OCI-LY1 (cell line): ENCODE results near the gene CDH8.

Source experiments
- H2AFZ ChIP-seq: fragments of 200-600 bp; sonication (generic), shearing (Covaris generic); 2 replicates; pipeline ENCODE4 v1.6.0; 2014; ENCODE audit warnings: antibody characterized with exemption, mild to moderate bottlenecking, low read length
- H3F3A ChIP-seq: fragments of 200-600 bp; sonication (generic), shearing (Covaris generic); 2 replicates; pipeline ENCODE4 v1.6.0; 2014; ENCODE audit warnings: mild to moderate bottlenecking, antibody characterized with exemption, low read length, moderate library complexity; ENCODE audit not compliant: insufficient read depth
- H3K27ac ChIP-seq: fragments of 200-600 bp; sonication (generic); 2 replicates; pipeline ENCODE4 v1.5.1; 2014; ENCODE audit warnings: low read length, mixed run types, mild to moderate bottlenecking, low read depth; ENCODE audit not compliant: poor library complexity, severe bottlenecking
- H3K27me3 ChIP-seq: fragments of 200-600 bp; sonication (generic); 2 replicates; pipeline ENCODE4 v1.6.0; 2014; ENCODE audit warnings: antibody characterized with exemption, mild to moderate bottlenecking, low read length, moderate library complexity; ENCODE audit not compliant: insufficient read depth
- H3K36me3 ChIP-seq: fragments of 200-600 bp; sonication (generic); 2 replicates; pipeline ENCODE4 v1.6.1; 2014; ENCODE audit warnings: mild to moderate bottlenecking, antibody characterized with exemption, low read length, moderate library complexity, mixed read lengths; ENCODE audit not compliant: insufficient read depth
- H3K4me1 ChIP-seq: fragments of 200-600 bp; sonication (generic); 2 replicates; pipeline ENCODE4 v1.5.1; 2014; ENCODE audit warnings: mild to moderate bottlenecking, low read length, moderate library complexity; ENCODE audit not compliant: insufficient read depth, severe bottlenecking
- H3K4me2 ChIP-seq: fragments of 200-600 bp; sonication (generic), shearing (Covaris generic); 2 replicates; pipeline ENCODE4 v1.6.1; 2014; ENCODE audit warnings: low read length
- H3K4me3 ChIP-seq: fragments of 200-600 bp; sonication (generic); 2 replicates; pipeline ENCODE4 v1.5.1; 2014; ENCODE audit warnings: low read length, low read depth, mild to moderate bottlenecking, mixed read lengths; ENCODE audit not compliant: poor library complexity, severe bottlenecking
- H3K79me2 ChIP-seq: fragments of 200-600 bp; shearing (Covaris generic); 2 replicates; pipeline ENCODE4 v1.6.1; 2016; ENCODE audit warnings: mixed run types, low read length, mixed read lengths; ENCODE audit not compliant: insufficient read depth
- H3K9ac ChIP-seq: fragments of 200-600 bp; sonication (generic), shearing (Covaris generic); 2 replicates; pipeline ENCODE4 v1.6.1; 2014; ENCODE audit warnings: mild to moderate bottlenecking, low read length, mixed read lengths
- H3K9me2 ChIP-seq: fragments of 200-600 bp; sonication (generic), shearing (Covaris generic); 2 replicates; pipeline ENCODE4 v1.6.1; 2014; ENCODE audit warnings: low read depth, mild to moderate bottlenecking, low read length, mixed read lengths
- H3K9me3 ChIP-seq: fragments of 200-600 bp; shearing (Covaris generic); 2 replicates; pipeline ENCODE4 v1.6.1; 2014; ENCODE audit warnings: low read length, mixed read lengths
- H4K20me1 ChIP-seq: fragments of 200-600 bp; sonication (generic), shearing (Covaris generic); 2 replicates; pipeline ENCODE4 v1.6.0; 2016; ENCODE audit warnings: mild to moderate bottlenecking, low read length; ENCODE audit not compliant: insufficient read depth
- EZH2 ChIP-seq: fragments of 200-600 bp; sonication (generic), shearing (Covaris generic); IDR thresholded peaks from 2 replicates; pipeline ENCODE4 v1.8.0; 2017; ENCODE audit warnings: borderline replicate concordance, mixed run types, mild to moderate bottlenecking, antibody characterized with exemption, low read length, moderate library complexity, mixed read lengths
- TF ChIP-seq, protein P1 (sequence below): fragments of 200-600 bp; sonication (generic), shearing (Covaris generic); IDR thresholded peaks from 2 replicates; pipeline ENCODE4 v1.5.1; 2017; ENCODE audit warnings: mild to moderate bottlenecking, antibody characterized with exemption, low read length, moderate library complexity, mixed read lengths

Gene CDH8

DNA sequence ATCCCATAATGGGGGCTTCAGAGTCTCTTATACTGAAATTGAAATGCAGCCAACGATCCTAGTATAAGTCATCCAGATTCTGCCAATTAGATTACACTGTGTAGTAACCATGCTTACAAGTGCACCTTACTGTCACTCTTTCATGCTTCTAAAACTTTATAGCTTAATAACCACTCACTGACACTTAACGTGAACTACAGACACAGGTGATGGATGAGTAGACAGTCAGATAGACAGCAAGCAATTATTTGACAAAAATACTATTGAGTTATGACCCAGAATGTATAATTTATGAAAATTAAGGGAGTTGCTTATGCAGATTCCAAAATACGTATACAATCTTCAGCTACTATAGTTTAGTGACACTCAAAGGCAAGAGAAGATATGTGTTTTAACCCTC lies 6.3 kb downstream of the CDH8 start:
- H3F3A ChIP-seq, result no peaks in the 10 kb centered on the region
- no peaks in the 10 kb centered on the region for H3K9me2 ChIP-seq
- H3K4me1 ChIP-seq, result no peaks in the 10 kb centered on the region
- H3K4me3 ChIP-seq, result no peak overlapping the region
- H3K27me3 ChIP-seq, result no peaks in the 10 kb centered on the region
- no peak overlapping the region for H2AFZ ChIP-seq
- no peak overlapping the region for H3K27ac ChIP-seq
- H3K9me3 ChIP-seq, result no peaks in the 10 kb centered on the region
- no peaks in the 10 kb centered on the region for H3K36me3 ChIP-seq
- H3K79me2 ChIP-seq, result no peaks in the 10 kb centered on the region
- H4K20me1 ChIP-seq, result no peaks in the 10 kb centered on the region
- TF ChIP-seq, protein P1, sequence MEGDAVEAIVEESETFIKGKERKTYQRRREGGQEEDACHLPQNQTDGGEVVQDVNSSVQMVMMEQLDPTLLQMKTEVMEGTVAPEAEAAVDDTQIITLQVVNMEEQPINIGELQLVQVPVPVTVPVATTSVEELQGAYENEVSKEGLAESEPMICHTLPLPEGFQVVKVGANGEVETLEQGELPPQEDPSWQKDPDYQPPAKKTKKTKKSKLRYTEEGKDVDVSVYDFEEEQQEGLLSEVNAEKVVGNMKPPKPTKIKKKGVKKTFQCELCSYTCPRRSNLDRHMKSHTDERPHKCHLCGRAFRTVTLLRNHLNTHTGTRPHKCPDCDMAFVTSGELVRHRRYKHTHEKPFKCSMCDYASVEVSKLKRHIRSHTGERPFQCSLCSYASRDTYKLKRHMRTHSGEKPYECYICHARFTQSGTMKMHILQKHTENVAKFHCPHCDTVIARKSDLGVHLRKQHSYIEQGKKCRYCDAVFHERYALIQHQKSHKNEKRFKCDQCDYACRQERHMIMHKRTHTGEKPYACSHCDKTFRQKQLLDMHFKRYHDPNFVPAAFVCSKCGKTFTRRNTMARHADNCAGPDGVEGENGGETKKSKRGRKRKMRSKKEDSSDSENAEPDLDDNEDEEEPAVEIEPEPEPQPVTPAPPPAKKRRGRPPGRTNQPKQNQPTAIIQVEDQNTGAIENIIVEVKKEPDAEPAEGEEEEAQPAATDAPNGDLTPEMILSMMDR, result no peak
- no peak for TF ChIP-seq EZH2
- no peak overlapping the region for H3K4me2 ChIP-seq
- no peak overlapping the region for H3K9ac ChIP-seq

DNA sequence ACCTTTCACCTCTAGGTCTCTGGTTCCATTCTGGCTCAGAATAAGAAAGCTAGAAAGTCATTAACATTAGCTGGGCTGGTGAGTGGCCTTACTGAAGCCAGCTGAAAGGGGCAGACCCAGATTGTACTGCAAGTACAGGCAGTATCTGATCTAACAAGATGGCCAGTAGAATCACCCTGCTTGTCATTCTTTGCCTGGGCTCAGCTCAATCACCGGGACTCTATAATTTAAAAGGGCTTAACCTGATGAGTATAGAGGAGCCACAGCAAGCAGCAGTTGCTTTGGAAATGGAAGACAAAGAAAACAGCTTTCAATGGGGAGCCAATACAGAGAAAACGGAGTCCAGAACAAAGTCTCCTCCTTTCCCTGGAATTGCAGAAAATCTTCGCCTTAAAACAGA lies 13.6 kb downstream of the CDH8 start:
- Histone ChIP-seq H3K4me3 (no peak overlapping the region), H3K27me3 (no peaks in the 10 kb centered on the region), H4K20me1 (no peaks in the 10 kb centered on the region), H2AFZ (no peak overlapping the region), H3K9ac (no peak overlapping the region), H3K4me2 (no peak overlapping the region), H3K9me2 (no peaks in the 10 kb centered on the region), H3K9me3 (no peaks in the 10 kb centered on the region), H3K4me1 (no peaks in the 10 kb centered on the region), H3F3A (no peaks in the 10 kb centered on the region), H3K79me2 (no peaks in the 10 kb centered on the region), H3K27ac (no peak overlapping the region), H3K36me3 (no peaks in the 10 kb centered on the region)
- TF ChIP-seq, protein P1, result no peak
- TF ChIP-seq EZH2, result no peak

DNA sequence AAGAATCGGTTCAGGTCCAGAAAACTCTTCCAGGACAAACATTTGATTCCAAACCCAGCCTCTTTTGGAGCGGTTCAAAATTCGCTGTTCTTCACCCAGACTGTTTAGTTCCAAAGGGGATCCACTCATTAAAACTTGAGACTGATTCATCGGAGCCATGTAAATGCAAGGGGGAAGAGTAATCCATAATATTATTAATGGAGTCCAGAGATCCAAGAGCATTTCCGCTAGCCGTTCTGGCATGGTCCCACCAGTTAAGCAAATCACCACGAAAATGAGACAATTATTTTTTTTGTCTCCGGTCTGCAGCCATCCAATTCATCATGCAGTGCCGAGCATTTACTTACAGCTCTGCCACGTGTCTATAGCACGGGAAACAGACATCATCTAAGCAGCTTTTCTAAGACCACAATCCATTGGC lies 15.1 kb downstream of the CDH8 start:
- no peaks in the 10 kb centered on the region for H4K20me1 ChIP-seq
- H3K4me2 ChIP-seq, result no peak overlapping the region
- H3K79me2 ChIP-seq, result no peaks in the 10 kb centered on the region
- no peaks in the 10 kb centered on the region for H3K9me3 ChIP-seq
- H3K4me3 ChIP-seq, result no peak overlapping the region
- H3K27ac ChIP-seq, result no peak overlapping the region
- no peaks in the 10 kb centered on the region for H3K4me1 ChIP-seq
- no peak overlapping the region for H3K9ac ChIP-seq
- H3K36me3 ChIP-seq, result no peaks in the 10 kb centered on the region
- TF ChIP-seq EZH2, result no peak
- TF ChIP-seq, protein P1, result no peak
- no peaks in the 10 kb centered on the region for H3F3A ChIP-seq
- H3K9me2 ChIP-seq, result no peaks in the 10 kb centered on the region
- no peak overlapping the region for H2AFZ ChIP-seq
- H3K27me3 ChIP-seq, result no peaks in the 10 kb centered on the region
